Heart left ventricle (tissue), 16 donors: ENCODE results near the gene CD47. TPM values are rescaled to one million over a fixed set of nuclear protein-coding genes. Genes with fewer than 3 reads are reported as not detected.

Experiments
- ATAC-seq, 4 donors: fragments of 200-7000 bp; cut with Tn5 transposase; one replicate each; pipeline ENCODE4 v1.9.1; 2020 to 2022; ENCODE audit warnings: moderate library complexity in 4 of 4, mild to moderate bottlenecking in 3 of 4, moderate number of reproducible peaks in 1 of 4
- DNase-seq, 5 donors: peaks; one replicate each; pipeline ENCODE4 v3.0.0-alpha.2; 2020
- H3K27ac ChIP-seq, 12 donors: fragments of 200-600 bp; sonication (generic) in 4 of 12; one replicate each; pipeline versions ENCODE4 v1.5.0 to v1.8.0; 2016 to 2022; ENCODE audit warnings: mild to moderate bottlenecking in 2 of 12
- H3K27me3 ChIP-seq, 9 donors: fragments of 200-600 bp; sonication (generic) in 2 of 9; one replicate each; pipeline versions ENCODE4 v1.5.1 to v1.8.0; 2016 to 2022; ENCODE audit warnings: mild to moderate bottlenecking in 3 of 9
- H3K36me3 ChIP-seq, 9 donors: fragments of 200-600 bp; sonication (generic) in 2 of 9; one replicate each; pipeline versions ENCODE4 v1.5.0 to v1.8.0; 2018 to 2022; ENCODE audit warnings: mild to moderate bottlenecking in 2 of 9
- H3K4me1 ChIP-seq, 12 donors: fragments of 200-600 bp; sonication (generic) in 4 of 12; one replicate each; pipeline versions ENCODE4 v1.5.0 to v1.8.0; 2016 to 2022; ENCODE audit warnings: mild to moderate bottlenecking in 3 of 12
- H3K4me3 ChIP-seq, 12 donors: fragments of 200-600 bp; sonication (generic) in 4 of 12; one replicate each; pipeline versions ENCODE4 v1.5.0 to v1.8.0; 2017 to 2022; ENCODE audit warnings: mild to moderate bottlenecking in 9 of 12, moderate library complexity in 4 of 12
- H3K9me3 ChIP-seq, 12 donors: fragments of 200-600 bp; sonication (generic) in 4 of 12; one replicate each; pipeline versions ENCODE4 v1.5.0 to v1.8.0; 2016 to 2022; ENCODE audit warnings: mild to moderate bottlenecking in 1 of 12
- CTCF ChIP-seq, 12 donors: fragments of 200-600 bp; sonication (generic) in 4 of 12; IDR thresholded peaks; one replicate each; pipeline versions ENCODE4 v1.5.0 to v1.8.0; 2018 to 2022; ENCODE audit warnings: antibody characterized with exemption in 12 of 12, mild to moderate bottlenecking in 5 of 12
- POLR2A ChIP-seq, 2 donors: fragments of 450-650 bp; IDR thresholded peaks; one replicate each; pipeline ENCODE4 v1.6.1; 2017; ENCODE audit warnings: antibody characterized with exemption in 2 of 2, mild to moderate bottlenecking in 2 of 2, moderate library complexity in 2 of 2
- WGBS, 4 donors: extraction: QIAGEN DNeasy Blood & Tissue Kit in 2 of 4; methylation state at CpG; one replicate each; pipeline versions ENCODE4 v1.1.5 to v1.1.7; 2013 to 2018; 5-methylcytosine and 5-hydroxymethylcytosine counted together
- intact Hi-C, 10 donors: fragments of 100-400 bp; cut with DNase I; formaldehyde crosslinking; loops; one replicate each; pipeline versions ENCODE4 v1.11.1 to v1.14.2; 2022
- polyA plus RNA-seq, 2 donors: library from polyadenylated mRNA; stranded (reverse); fragments of 200-250 nt; gene quantifications; one replicate each; pipeline ENCODE4 v1.2.3, GENCODE V29; 2013
- total RNA-seq, 9 donors: library from RNA; depleted of rRNA in 2 of 9; stranded (reverse); fragments of >200 nt in 2 of 9; fragmentation: NEBNext Ultra II Directional in 3 of 9; extraction: Animal tissue kit (Norgen Biotek cat#: 25700) in 3 of 9; gene quantifications; one replicate each; pipeline versions ENCODE4 v1.1.0 to v1.2.4, GENCODE V29; 2016 to 2023
- donor health status: ischemic (EF 13 %, LVEDD 7.1; RV severe dilation, severe dysfunction).
- donor health status: healthy with polysubstance abuse.
- donor health status: DM: no; HTN: yes; CAD: no.
- donor health status: DM: no; HTN: no; CAD: no.
- donor health status: ischemic (EF 25% LVEDD 6.9; RV normal size, moderate dysfunction).
- donor health status: ischemic (EF 25% LVEDD 5.7; RV mildly dilated, moderate dysfunction).
- donor health status: healthy.
- donor health status: DM: yes; HTN: yes; CAD: no.
- donor health status: ischemic (EF 35%, LVEDD 5.7; RV mildly dilated, moderate dysfunction).
- donor health status: nonischemic (EF 11% LVEDD 7.7; RV severe dilation, severe dysfunction).
- donor health status: DM: yes; HTN: yes; CAD: no.
- donor health status: PGD.
- donor health status: ischemic (EF 29% LVEDD 5.4; RV normal size, mild dysfunction).
- donor health status: nonischemic (EF 23%, LVEDD 6.1; RV moderate dilation, normal function).

CD47 gene
- total and polyA plus RNA-seq, 11 donors = 27.7 to 80.6 (median 42.4) TPM

- Histone ChIP-seq H3K27me3 (no peaks in the 10 kb centered on the region), H3K36me3 (no peaks in the 10 kb centered on the region), H3K9me3 (no peaks in the 10 kb centered on the region), H3K4me1 (peaks cover 0 to 39% (median 2%) of the 10 kb centered on the region in 12 donors), H3K4me3 (no peak overlapping the region), H3K27ac (peak overlapping the region in 1 of 12 donors; percentile 5)
- ATAC-seq (no peak), DNase-seq (no peak)
- TF ChIP-seq CTCF (IDR thresholded peaks at IDR 0.05) (no peak), POLR2A (IDR thresholded peaks at IDR 0.05) (no peak)
- 70 to 76% (median 72%) methylated on average over 1 of the region's 1 CpG for WGBS, 4 donors
- intact Hi-C loops = no loop called here
Observed at GRCh38 chr3:108134555-108134880, 43.7 kb upstream of the CD47 start.

- intact Hi-C loops = no loop called here
- no peaks in the 10 kb centered on the region for H3K36me3 ChIP-seq
- peaks cover 0 to 39% (median 2%) of the 10 kb centered on the region in 12 donors for H3K4me1 ChIP-seq
- peak overlapping the region in 1 of 12 donors; percentile 5 for H3K27ac ChIP-seq
- TF ChIP-seq POLR2A (IDR thresholded peaks at IDR 0.05) (no peak), CTCF (IDR thresholded peaks at IDR 0.05) (no peak)
- no peaks in the 10 kb centered on the region for H3K9me3 ChIP-seq
- no peak for ATAC-seq
- WGBS, 4 donors = 66 to 72% (median 69%) methylated on average over 5 of the region's 5 CpGs
- H3K4me3 ChIP-seq = peak overlapping the region in 2 of 12 donors; percentile 15 to 16
- no peak for DNase-seq
- H3K27me3 ChIP-seq = no peaks in the 10 kb centered on the region
Observed at GRCh38 chr3:108133858-108134554, 43.2 kb upstream of the CD47 start.

DNA sequence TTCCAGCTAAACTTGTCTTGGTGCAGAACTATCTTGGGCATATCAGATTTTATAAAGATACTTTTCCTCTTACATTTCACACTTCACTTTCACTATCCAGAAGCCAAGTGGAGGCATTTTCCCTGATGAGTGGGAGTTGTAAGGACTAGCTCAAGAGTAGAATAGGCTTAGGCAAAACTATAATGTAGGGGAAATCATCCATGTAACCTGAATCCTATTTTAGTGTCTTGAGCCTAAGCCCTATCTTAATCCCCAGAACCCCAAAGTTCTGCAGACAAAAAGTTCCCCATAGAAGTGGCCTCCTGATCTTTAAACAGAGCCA, 42.2 kb upstream of the CD47 start:
- ATAC-seq (no peak), DNase-seq (no peak)
- TF ChIP-seq CTCF (IDR thresholded peaks at IDR 0.05) = no peak
- no peaks in the 10 kb centered on the region for H3K9me3 ChIP-seq
- H3K36me3 ChIP-seq = no peaks in the 10 kb centered on the region
- no peaks in the 10 kb centered on the region for H3K27me3 ChIP-seq
- intact Hi-C loops = no loop called here
- no peak overlapping the region for H3K27ac ChIP-seq
- peaks cover 0 to 40% (median 2%) of the 10 kb centered on the region in 12 donors for H3K4me1 ChIP-seq
- no peak overlapping the region for H3K4me3 ChIP-seq

DNA sequence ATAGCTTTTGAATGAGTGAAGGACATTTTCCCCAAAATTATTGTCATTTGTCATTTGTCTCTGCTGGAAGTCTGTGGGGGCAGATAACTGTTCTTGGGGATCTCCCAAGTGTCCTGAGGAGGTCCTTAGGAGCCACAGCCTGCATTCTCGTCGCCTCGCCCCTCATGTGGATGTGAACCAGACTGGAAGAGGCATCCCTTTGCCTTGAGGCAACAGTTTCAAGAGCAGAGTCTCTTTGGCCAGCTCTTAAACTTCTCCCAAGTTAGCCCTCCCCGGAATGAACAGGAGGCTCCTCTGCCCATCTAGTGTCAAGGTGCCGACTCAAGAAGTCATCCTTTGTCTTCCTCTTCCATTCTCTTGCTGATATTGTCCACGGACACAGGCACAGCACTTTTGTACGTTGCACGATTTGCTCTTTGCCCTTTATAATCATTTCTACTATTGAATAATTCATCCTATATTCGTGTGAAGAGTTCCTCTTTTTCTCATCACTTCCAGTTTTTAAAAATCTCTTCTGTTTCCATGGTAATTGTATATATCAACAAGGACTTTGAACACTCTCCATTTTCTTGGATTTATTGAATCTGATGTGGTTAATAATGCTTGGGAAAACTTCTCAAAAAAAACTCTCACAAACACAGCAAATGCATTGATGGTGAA, 40.8 kb upstream of the CD47 start:
- H3K9me3 ChIP-seq = no peaks in the 10 kb centered on the region
- 88 to 90% (median 89%) methylated on average over 9 of the region's 9 CpGs for WGBS, 4 donors
- H3K4me1 ChIP-seq = peaks cover 0 to 54% (median 2%) of the 10 kb centered on the region in 12 donors
- no peaks in the 10 kb centered on the region for H3K36me3 ChIP-seq
- ATAC-seq (no peak), DNase-seq (no peak)
- intact Hi-C loops = no loop called here
- no peak for TF ChIP-seq POLR2A (IDR thresholded peaks at IDR 0.05)
- no peak for TF ChIP-seq CTCF (IDR thresholded peaks at IDR 0.05)
- H3K27ac ChIP-seq = peak overlapping the region in 1 of 12 donors; percentile 32
- H3K27me3 ChIP-seq = no peaks in the 10 kb centered on the region
- H3K4me3 ChIP-seq = no peak overlapping the region
